Measurements from ENCODE around the gene DOCK1.

DNA sequence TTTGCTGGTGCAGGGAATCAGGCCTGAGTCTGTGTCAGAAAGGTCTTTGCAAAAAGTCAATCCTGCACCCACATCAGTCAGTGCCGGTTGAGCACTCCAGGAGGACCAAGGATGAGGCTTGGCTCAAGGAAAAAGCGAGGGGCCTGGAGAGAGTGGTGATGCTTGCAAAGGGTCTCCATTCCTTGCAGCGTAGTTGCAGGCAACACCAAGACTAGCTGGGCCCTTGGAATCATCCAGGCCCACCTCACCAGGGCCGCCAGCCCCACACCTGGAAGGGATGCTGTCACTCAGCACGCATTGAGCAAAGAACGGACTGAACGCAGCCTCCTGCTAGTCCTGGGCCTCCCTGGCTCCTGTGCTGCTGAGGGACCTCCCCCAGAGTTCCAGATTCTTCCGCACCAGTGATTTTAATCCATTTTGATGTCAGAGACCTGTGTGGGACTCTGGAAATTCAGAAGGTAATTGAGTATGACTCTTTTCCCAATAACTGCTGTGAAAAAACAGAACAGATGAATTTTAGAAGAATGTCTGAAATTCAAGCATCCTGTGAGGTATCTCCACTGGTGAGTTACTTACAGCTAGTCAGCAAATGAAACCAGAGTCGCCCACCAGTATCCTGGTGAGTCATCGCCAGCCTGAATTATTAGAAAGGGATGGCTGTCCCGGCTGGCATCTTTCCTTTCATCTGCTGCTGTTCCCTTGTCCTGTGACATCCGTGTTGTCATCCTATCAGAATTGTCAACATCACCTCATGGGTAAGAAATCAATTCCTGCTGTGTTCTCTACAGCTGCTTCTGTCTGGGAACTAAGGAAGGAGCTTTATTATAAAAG is 493.1 kb downstream of the DOCK1 start:
- TF ChIP-seq, protein P1, sequence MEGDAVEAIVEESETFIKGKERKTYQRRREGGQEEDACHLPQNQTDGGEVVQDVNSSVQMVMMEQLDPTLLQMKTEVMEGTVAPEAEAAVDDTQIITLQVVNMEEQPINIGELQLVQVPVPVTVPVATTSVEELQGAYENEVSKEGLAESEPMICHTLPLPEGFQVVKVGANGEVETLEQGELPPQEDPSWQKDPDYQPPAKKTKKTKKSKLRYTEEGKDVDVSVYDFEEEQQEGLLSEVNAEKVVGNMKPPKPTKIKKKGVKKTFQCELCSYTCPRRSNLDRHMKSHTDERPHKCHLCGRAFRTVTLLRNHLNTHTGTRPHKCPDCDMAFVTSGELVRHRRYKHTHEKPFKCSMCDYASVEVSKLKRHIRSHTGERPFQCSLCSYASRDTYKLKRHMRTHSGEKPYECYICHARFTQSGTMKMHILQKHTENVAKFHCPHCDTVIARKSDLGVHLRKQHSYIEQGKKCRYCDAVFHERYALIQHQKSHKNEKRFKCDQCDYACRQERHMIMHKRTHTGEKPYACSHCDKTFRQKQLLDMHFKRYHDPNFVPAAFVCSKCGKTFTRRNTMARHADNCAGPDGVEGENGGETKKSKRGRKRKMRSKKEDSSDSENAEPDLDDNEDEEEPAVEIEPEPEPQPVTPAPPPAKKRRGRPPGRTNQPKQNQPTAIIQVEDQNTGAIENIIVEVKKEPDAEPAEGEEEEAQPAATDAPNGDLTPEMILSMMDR (IDR thresholded peaks at IDR 0.05; ENCODE audit: borderline replicate concordance, extremely low read depth, low read length, poor library complexity, severe bottlenecking), result no peak
- no peak for TF ChIP-seq EZH2 (IDR thresholded peaks at IDR 0.05; ENCODE audit: borderline replicate concordance, low read depth, low read length, severe bottlenecking)

Measured in DND-41 (cell line).